Limb (tissue), 2 donors: ENCODE results near the gene PSTK.
A peak's percentile ranks its signal among the peaks of the same experiment; 100 is the strongest.

Experiments used
- DNase-seq, 2 donors: peaks; one replicate each; pipeline ENCODE4 v3.0.0-alpha.2; 2016; ENCODE audit errors: extremely low spot score in 2 of 2

The PSTK gene

GRCh38 chr10:122992031-122992585 is 11.9 kb downstream of the PSTK start:
- DNase-seq: no peak

GRCh38 chr10:122993797-122994336 is 13.7 kb downstream of the PSTK start:
- no peak for DNase-seq

DNA sequence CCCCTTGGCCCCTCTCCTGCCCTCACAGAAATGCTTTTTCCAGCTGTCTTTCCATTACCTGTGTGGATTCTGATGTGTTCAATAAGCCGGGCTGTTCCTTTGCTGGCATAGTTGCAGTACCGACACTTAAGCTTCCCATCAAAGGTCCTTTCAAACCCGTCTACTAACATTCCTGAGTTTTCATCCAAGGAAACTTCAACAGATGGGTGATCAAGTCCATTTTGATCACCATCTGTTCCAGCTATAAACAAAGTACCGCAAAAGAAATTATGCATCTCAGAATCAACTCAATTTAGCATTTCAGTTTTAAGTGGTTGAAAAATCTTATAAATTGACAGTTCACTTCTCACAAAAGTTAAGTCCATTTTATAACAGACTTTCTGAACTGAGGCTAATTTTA is 15.7 kb downstream of the PSTK start:
- DNase-seq: no peak

DNA sequence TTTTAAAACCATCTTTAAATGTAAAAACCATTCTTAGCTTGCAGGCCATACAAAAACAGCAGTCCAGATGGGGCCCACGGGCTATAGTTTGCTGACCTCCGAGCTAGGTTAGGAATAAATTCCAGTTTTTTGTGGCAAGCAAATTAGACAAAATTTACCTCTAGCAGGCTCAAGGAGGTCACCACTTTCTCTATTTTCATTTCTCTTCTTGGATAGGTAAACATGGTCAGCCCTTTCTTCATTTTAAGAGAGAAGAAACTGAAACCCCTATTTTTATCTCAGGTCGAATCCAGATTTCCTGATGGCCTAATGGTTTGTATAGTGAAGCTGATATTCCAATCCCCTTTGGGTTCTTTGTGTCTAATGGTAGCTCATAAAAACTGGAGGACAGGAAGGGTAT is 17.7 kb downstream of the PSTK start:
- DNase-seq: no peak

DNA sequence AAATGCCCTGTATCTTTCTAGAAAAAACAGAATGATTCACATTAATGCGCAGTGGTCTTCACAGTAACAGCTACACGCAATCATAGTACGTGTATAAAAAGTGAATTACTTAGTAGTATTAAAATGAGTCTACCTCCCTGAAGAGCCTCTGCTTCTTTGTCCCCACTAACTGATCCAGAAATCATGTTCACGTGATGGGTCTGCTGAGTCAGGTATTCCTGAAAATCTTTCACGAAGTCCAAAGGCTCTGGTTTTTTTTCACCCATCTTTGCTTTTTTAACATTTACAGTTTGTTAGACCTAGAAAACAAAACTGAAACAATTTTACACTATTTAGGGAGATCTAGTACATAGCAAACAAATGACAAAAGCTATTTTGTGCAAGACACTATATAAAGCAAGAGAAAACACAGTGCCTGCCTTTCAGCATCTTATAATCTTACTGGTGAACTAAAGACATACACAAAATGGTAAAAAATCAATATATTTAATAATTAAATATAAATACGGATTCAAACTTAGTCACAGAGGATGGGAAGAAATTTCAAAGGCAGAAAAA is 18.2 kb downstream of the PSTK start:
- DNase-seq: no peak

DNA sequence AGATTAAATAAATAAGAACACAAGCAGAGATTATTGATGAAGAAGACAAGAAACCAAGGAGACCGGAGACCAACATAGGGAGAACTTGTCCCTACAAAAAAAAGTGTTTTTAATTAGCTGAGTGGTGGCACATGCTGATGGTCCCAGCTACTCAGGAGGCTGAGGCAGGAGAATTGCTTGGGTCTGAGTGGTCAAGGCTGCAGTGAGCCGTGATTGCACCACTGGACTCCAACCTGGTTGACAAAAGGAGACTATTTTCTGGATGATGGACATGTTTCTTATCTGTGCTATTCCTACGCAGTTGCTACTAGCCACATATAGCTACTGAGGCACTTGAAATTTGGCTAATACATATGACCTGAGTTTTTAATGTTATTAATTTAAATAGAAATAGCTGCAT is 18.7 kb downstream of the PSTK start:
- no peak for DNase-seq

GRCh38 chr10:122999347-122999746 is 19.1 kb downstream of the PSTK start:
- no peak for DNase-seq

DNA sequence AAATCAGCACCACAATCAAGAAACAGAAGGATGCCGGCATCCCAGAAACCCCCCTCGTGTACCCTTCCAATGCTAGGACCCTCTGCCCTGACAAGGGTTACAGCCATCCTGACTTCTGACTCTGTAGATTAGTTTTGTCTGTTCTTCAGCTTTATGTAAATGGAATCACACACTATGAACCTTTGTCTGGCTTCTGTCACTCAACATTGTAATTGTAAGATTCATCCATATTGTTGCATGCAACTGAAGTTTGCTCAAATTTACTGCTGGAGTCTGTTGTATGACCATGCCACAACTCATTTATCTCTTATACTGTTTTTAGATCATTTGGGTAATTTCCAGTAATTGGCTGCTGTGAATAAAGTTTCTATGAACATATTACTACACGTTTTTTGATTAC is 20.0 kb downstream of the PSTK start:
- no peak for DNase-seq

DNA sequence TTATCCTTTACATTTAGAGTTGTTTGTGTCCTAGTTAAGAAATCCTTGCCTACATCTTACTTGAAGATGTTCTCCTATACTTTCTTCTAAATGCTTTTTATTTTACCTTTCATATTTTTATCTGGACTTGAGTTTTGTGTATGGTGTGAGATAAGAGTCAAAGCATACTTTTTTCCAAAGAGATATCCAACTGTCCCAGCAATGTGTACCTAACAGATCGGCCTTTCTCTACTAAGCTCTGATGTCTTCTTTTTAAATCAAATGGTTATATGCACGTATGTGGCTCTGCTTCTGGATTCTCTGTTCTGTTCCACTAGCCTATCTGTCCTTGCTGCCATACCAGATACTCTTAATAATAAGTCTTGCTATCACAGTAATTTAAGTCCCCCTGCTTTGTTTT is 21.2 kb downstream of the PSTK start:
- no peak for DNase-seq

GRCh38 chr10:123004298-123004697 is 24.1 kb downstream of the PSTK start:
- DNase-seq: no peak

DNA sequence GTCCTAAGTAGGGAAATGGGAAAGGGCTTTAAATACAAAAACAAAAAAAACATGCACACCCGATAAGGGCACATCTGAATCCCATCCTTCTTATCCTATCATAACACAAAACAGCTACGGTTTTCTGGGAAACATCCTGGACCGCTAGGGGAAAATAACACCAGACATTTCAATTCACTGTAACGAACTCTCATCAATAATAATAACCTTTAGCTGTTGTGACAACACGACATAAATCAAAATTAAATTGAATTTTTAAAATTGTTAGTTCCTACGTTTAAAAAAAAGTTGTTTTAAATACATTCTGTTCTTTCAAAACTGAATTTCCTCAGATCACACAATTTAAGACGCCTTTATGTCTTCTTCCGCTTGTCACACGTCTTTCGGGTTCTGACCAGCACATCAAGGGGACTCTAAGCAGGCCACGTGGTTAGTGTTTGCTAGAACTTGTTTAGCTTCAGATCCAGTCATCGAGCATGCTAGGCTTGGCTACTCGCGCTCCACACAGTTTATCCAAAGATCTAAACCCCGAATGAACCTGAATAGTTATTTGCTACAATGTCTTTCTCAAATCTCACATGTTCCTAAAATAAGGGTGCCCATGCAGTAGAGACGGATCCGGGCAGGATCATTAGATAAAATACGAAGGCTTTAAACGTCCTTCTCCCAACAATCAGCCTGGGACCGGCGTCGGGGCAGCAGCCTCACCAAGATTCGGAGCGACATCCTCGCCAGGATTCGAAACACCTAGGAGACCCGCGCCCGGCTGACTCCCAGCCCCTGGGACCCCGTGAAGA is 27.6 kb downstream of the PSTK start:
- peak in 1 of 2 donors; percentile 14 for DNase-seq

DNA sequence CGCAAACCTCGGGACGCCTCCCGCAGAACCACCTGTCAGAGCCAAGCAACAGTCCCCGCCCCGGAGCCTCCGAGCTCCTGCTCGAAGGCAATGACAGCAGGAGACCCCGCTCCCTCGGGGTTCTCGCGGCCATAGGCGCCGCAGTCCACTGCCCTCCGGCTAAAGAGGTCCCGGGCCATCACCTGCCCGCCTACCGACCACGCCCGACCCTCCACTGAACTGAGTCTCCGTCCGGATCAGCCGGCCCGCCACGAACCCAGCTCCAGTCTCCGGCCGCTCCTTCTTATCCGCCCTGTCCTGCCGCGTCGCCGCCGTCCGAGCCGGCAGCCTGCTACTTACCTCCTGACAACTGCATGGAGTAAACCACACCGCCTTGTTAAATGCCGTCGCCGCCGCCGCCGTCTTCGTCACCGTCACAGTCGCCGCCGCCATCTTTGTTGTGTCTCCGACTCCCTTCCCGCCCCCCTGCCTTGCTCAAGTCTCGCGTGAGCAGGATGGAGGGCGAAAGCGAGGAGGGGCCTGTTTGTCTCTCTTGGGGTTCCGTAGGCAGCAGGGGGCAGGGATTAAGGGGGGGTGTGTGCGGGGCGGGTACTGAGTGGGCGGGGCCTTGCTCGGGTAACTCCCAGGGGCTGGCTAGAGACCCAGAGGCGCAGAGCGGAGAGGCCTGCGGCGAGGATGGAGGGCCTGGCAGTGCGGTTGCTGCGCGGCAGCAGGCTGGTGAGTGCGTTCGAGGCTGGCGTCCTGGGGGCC is 28.3 kb downstream of the PSTK start, which contains the start of the genes ACADSB and IKZF5:
ACADSB (plus strand) TSS at position 652 of the 750 bp plus-strand sequence; CDS start at position 676, 24 bp downstream.
IKZF5 (minus strand) TSS at position 441 of the 750 bp plus-strand sequence. CDS start 10,170 bp downstream, outside the sequence.
- DNase-seq: peak; percentile 95 to 98

DNA sequence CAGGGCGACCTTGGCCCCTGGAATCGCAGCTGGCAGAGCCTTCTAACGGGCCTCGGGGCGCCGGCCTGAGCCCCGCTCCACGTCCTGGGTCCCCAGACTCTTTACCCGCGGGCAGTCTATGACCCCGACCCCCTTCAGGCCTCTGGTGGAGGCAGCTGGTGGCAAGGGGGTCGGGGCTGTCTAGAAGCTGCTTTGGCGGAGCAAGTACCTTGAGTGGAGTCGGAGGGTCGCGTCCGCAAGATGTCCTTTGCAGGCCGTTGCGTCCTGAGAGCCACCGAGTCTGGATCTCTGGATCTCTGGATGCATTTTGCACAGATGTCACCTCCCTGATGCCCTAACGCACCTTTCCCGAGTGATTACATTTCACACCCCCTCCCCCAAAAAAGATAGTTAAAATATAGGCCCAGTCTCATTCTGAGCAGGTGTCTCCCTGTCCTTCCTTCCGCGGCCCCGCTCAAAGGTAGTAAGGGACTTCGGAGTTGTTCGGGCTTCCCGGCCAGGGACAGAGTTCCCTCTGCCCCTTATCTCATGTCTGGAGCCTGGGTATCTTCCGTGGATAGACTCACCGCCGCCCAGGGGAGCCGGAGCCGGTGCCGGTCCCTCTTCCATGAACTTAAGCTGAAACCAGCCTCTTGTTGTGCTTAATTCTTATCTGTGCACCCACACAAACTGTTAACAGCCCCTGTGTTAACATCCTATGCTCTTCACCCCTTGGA is 29.1 kb downstream of the PSTK start:
- peak in 1 of 2 donors; percentile 40 for DNase-seq

- no peak for DNase-seq
Measured at GRCh38 chr10:123011987-123012386, 31.8 kb downstream of the PSTK start.

DNA sequence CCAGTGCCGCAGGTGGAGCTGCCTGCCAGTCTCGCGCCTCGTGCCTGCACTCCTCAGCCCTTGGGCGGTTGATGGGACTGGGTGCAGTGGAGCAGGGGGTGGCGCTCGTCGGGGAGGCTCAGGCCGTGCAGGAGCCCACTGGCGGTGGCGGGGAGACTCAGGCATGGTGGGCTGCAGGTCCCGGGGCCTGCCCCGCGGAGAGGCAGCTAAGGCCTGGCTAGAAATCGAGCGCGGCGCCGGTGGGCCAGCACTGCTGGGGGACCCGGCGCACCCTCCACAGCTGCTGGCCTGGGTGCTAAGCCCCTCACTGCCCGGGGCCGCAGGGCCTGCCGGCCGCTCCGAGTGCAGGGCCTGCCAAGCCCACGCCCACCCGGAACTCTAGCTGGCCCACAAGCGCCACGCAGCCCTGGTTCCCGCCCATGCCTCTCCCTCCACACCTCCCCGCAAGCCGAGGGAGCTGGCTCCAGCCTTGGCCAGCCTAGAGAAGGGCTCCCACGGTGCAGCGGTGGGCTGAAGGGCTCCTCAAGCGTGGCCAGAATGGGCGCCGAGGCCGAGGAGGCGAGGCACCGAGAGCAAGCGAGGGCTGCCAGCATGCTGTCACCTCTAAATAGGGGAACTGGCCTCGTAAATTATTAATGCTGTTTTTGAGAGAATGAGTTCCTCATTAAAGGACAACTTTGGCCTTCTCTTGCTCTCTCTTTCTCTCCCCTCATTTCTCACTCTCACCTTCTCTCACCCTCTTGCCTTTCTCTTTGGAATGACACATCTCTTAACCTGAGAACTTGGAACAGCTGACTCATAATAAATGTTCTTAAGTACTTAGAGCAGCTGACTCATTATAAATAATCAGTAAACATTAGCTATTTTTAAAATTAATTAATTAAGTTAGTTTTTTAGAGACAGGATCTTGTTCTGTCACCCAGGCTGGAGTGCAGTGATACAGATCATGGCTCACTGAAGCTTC is 33.5 kb downstream of the PSTK start:
- DNase-seq: no peak

DNA sequence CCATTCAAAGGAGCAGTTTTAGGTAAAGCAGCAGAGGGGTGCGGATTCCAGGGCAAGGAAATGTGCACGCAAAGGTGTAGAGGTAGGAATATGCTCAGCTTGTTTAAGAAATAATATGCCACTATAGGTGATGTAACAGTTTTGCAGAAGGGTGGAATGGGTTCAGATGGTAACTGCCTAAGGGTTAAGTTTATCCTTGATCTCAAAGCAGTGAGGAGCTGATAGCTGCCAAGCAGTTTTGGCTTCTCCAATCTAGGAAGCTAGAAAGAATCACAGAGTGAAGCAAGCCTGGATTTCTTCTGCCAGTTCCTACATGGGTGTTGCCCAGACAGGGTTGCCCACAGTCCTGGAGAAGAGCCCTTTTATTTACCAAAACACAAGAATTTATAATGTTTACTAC is 34.6 kb downstream of the PSTK start:
- no peak for DNase-seq

- DNase-seq: no peak
Measured at GRCh38 chr10:123016228-123016627, 36.0 kb downstream of the PSTK start.

GRCh38 chr10:123017421-123018165 is 37.4 kb downstream of the PSTK start:
- no peak for DNase-seq

- DNase-seq: no peak
Measured at GRCh38 chr10:123018531-123018930, 38.3 kb downstream of the PSTK start.
